GM04504 (cell line): ENCODE data around the gene PCBP2.
A peak's percentile ranks its signal among the peaks of the same experiment; 100 is the strongest.

Source experiments
- DNase-seq: peaks from one replicate; pipeline ENCODE4 v3.0.0-alpha.2; 2012; ENCODE audit warnings: low read depth

Gene PCBP2

DNA sequence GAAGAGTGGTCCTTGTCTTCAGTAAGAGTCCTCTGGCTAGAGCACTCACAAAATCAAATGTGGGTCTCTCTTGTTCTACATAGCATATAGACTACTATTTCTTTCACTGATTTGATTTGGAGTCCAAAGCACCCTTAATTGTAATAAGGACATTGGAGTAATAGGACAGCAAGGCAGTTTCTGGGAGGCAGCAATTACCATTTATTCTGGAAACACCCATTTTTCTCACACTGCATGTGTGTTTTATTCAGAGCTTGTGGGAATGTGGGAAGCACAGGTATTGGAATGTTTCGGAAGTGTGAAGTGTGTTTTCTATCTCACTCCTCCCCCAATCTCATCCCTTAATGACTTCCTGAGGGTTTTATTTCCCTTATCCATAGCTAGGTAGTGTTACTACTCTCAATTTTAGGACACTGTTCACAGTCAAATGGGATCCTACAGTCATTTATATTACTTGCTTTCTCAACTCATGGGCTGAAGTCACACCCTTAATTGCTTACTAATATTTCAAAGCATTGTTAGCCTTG is 20.2 kb downstream of the PCBP2 start:
- no peak for DNase-seq

DNA sequence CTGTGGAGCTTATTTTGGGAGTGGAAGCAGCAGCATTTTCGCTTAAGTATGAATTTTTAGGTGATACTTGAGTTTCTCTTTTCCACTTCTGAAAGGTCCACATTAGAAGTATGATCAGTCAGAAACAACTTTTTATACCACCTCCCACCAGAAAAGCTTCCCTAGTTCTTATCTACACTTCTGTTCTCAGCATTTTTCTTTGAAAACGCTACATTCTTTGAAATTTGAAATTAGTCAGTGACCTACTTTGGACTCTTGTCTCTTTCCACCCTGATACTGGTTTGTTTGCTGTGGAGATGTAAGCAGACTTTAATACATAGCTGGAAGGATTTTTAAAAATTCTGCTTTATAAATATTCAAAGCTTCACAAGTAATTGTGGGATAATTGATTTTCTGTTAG is 22.2 kb downstream of the PCBP2 start:
- DNase-seq = no peak

DNA sequence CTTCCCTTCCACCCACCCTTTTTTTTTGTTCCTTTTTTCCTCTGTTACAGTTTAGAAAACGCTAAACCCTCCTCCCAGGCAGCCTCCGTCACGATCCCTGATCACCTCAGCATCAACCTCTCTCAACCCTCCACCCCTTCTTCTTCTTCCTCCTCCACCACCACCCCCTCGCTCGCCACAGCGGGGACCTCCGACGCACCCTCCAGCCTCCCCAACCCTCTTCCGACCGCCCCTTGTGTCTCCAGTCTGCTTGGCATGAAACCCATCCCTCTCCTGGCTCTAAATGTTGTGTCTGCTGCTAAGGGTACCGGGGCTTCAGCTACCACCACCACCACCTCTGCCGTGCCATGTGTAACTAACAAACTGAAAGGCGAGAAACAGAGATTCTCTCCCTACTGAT is 22.9 kb downstream of the PCBP2 start:
- DNase-seq = no peak

- no peak for DNase-seq
Observed at GRCh38 chr12:53476769-53477209, 24.9 kb downstream of the PCBP2 start.

DNA sequence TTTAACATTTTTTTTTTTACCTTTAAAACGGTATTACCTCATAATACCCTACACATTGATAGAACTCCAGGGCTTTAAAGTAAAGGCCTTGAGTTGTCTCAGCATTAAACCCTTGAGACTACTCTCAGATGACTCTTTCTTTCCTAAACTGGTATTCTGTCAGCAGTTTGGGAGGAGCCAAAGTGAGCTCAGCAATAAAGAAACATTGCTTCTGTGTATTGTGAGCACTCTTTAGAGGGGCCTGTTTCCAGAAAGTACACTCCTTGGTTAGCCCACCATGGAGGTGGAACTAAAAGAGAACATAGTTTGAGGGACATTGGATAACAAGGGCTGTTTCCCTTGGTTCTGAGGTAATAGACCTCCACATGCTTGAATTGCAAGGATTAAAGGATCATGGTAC is 27.0 kb downstream of the PCBP2 start:
- no peak for DNase-seq

- DNase-seq = no peak
Observed at GRCh38 chr12:53479331-53479730, 27.4 kb downstream of the PCBP2 start.

DNA sequence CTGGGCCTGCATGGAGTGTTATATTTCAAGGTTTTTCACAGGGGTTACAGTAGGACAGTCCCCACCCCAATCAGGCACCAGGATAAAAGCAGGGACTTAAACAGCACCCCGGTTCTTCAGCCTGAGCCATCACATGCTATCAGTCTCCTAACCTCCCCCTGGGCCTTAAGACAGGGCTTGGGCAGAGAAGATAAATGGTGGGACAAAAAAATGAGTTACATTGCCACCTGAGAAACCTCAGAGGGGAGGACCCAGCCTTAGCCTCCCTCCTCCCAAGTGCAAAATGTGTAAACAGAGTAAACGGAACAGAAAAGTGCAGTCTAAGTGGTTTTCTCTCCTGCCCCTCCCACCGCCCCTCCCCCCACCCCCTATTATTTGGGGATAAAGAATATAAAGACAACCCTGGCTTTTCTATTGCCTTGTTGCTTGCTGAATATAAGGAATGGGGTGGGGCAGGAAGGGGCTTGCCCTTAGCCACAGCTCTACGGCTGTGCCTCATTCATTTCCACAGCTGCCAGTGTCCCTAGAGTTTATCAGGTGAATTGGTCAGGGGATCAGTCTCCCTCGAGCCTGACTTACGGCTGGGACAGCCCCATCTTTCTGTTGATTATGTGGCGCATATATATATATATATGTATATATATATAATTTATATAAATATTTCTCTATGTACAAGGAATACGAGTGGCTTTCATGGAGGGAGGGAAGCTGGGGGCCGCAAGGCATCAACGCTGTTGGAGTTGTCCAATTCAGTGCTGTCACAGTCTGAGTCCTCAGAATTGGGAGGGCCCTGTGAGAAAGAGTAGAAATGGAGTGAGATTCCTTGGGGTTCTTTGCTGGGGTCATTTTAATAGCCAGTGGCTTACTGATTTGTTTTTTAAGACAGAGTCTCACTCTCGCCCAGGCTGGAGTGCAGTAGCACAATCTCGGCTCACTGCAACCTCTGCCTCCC is 28.9 kb downstream of the PCBP2 start:
- no peak for DNase-seq

- DNase-seq = peak; percentile 71
Observed at GRCh38 chr12:53481458-53481857, 29.6 kb downstream of the PCBP2 start.

- no peak for DNase-seq
Observed at GRCh38 chr12:53481939-53482586, 30.2 kb downstream of the PCBP2 start.

DNA sequence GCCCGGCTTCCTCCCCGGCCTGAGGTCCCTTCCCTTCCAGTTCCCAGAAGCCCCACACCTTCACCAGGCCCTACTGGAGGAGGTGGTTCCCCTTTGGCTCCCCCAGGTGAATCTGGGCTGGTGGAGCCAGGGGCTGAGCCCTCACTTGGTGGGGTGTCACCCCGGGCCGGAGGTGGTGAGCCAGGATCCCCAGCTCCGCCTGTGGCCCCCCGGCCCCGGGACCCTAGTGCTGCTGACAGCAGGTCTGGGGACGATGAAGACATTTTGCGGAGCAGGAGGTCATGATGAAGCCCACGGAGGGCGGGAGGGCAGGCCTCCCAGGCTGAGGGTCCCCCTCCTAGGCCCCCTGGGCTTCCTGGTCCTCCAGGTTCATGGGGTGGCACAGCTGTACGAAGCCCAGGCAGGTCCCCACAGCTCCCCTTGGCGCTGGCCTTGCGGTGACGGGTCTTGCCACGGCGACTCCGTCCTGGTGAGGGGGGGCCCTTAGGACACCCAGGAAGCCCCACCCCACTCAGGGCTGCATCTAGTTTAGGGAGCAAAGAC is 30.8 kb downstream of the PCBP2 start:
- DNase-seq = no peak

DNA sequence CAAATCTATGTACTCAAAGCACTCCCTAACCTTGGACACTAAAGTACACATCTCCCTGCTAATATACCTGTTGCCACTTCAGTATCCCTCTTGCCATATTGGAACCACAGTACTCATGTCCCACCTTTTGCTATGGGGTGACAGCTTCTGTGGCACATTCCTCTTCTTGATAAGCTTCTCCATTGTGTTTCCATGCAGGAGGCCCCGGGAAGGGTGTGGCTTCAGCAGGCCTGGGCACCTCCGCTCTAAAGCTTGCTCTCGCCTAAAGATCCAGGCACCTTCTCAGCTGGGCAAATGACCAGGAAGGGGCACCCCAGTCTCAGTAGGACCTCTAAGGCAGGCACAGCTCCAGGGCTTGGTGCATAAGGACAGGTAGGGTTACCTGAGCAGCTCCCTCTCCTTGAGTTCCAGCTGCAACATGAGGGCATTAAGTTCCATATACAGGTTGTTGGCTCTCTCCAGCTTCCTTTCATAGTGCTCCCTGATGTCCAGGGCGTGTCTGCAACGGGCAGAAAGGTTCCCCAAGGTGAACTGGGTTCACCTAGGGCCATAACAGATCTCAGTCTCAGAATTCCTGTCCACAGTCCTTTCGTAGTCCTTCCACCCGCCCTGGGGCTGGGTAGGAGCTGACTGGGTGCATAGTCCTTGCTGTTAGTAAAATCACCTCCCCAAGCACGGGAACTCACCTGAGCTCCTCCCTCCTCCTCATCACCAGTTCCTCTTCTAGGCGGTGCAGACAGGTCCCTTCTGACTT is 31.5 kb downstream of the PCBP2 start:
- no peak for DNase-seq

DNA sequence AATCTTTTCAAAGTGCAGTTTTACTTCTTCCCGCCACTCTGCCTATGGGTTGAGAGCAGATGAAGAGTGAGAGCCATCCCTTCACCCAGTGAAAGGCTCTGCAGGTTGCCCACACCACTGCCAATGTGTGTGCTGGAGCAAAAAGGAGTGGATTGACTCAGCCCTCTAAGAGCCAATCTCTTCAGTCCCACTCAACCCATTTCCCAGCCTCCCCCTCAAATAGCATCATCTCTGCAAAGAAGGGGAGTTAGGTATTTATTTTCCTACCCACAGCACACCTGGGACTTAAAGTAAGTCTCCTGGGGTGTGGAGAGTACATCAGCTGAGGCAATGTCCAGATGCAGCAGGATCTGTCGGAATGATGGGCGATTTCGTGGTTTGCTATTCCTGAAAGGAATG is 32.1 kb downstream of the PCBP2 start:
- DNase-seq = no peak

GRCh38 chr12:53484686-53485575 is 33.0 kb downstream of the PCBP2 start:
- DNase-seq = no peak

GRCh38 chr12:53485955-53486735 is 34.2 kb downstream of the PCBP2 start:
- DNase-seq = no peak

DNA sequence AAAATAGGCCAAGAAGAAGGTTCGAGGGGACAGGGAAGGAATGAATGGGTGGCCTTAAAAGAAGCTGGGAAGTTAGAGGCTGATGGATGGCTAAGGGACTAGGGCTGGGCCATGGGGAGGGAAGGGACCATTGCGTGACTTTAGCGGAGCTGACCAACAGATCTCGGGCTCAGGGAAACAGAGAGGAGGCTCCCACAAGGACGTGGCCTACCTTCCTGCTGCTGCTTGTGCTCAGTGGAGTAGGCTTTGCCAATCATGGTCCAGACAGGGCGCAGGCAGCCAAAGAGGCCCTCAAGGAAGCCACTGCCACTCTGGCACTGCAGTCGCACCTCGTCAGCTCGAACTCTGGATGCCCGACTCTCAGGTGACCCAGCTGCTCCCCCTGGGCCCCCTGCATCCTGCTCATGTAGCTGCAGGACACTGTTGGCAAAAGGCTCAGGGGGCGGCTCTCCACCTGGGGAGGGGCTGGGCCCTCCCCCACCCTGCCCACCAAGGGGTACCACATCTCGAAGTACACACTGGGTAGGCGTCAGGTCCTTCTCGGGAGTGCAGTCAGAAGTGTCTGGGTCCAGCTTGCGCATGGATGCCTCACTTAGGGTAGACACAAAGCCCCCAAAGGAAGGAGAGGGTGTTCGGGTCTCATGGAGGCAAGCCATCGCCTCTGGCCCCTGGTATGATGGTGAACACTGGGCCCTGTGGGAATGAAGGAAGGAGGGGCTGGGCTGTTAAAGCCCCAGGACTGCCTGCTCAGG is 35.0 kb downstream of the PCBP2 start:
- DNase-seq = no peak

GRCh38 chr12:53489242-53489864 is 37.5 kb downstream of the PCBP2 start:
- no peak for DNase-seq

GRCh38 chr12:53492188-53492587 is 40.3 kb downstream of the PCBP2 start:
- DNase-seq = no peak

DNA sequence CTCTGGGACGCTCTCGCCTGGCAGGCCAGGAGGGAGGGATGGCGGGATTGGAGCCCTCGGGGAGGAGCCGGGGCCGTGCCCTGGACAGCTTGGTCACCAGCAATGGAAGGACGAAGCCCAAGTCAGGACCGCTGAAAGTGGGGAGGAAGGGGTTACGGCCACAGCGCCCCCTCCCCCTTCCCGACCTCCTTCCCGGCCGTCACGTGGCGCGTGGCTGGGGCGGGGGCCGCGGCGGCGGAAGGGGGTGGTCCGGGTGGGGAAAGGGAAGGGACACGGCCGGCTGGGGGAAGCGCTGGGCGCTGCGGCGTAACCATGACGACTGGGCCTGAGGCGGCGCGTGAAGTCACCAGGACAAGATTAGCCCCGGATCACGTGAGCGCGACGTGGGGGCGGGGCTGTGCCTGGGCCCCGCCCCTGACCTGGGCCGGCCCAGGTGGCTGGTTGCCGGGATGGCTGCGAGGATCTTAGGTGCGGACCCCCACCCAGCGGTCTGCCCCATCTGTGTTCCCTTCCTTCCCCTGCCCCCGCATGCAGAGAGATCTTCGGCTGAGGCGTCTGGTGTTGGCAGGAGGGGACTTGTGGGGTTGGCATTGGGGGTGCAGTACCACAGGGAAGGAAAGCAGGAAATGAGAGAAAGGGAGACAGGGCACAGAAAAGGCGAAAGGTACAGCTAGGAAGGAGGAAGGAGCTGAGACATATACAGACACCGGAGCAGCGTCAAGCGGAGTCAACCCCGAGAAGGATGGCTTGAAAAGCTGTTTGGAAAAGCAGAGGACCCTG is 41.1 kb downstream of the PCBP2 start:
- peak; percentile 67 for DNase-seq
